Germinal center (tissue), 1 donor: ENCODE data around the gene RPL31.

ENCODE experiments used
- DNase-seq: peaks from one replicate; pipeline ENCODE4 v3.0.0; 2012; ENCODE audit warnings: mixed read lengths, low spot score

RPL31 gene

GRCh38 chr2:100975521-100975785 lies 26.6 kb upstream of the RPL31 start:
- DNase-seq: no peak

DNA sequence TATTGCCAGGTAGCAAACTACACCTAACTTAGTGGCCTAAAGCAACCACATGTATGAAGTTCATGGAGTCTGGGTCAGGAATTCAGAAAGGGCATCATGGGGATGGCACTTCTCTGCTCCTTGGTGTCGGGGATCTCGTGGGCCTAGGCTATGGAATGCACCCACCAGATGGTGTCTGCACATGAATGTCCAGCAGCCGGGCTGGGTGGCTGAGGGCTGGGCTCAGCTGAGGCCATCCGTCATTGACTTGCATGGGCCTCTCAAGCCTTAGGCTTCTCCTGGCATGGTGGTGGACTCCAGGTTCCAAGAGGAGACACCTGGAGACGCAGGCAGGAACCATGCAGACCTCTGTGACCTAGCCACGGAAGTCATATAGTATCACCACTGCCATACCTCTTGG lies 26.0 kb upstream of the RPL31 start:
- no peak for DNase-seq

GRCh38 chr2:100976645-100977391 lies 25.3 kb upstream of the RPL31 start:
- DNase-seq: peak; percentile 13

GRCh38 chr2:100977511-100977910 lies 24.6 kb upstream of the RPL31 start:
- DNase-seq: no peak

DNA sequence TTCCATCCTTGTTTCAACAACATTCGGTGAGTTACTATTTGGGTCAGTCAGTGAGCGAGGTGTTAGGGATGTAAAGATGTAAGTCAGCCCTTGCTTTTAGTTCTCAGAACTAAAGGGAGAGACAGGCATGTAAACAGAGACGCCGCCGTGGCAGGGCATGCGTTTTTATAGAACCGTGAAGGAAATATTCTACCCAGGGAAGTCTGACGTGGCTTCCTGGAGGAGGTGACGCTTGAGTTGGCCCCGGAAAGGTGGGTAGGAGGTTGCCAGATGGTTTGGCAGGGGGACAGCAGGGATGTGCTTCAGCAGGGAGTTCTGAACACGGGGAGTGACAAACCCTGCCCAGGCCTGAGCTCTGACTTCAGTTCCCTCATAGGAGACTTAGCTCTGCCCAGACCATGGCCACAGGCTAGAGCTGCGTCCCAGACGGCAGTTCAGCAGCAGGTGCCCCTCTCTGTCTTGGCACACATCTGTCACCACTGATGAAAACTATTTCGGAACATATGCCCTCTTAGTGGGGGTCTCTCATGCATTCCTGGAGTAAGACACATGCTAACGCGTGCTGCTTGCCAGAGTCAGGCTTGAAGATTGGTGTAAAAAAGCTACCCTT lies 23.4 kb upstream of the RPL31 start:
- no peak for DNase-seq

DNA sequence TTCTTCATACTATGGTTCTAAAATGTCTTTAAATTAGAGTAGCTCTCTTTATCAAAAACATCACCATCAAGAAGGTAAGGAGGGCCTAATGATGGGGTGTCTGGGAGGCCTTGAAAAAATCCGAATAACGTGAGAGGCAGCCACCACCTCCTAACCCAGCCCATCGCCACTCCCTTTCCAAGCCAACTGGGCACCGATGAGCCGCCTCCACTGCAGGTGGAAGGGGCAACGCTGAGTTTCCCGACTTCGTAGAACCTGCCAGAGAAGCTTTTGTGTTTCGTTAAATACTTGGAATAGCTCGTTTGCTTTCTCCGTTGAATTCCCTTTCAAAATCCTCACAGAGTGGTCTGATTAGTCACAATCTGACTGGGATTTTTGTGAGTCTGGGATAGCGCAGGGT lies 22.0 kb upstream of the RPL31 start:
- DNase-seq: no peak

GRCh38 chr2:100981011-100981410 lies 21.1 kb upstream of the RPL31 start:
- DNase-seq: no peak

- no peak for DNase-seq
These were observed 19.6 kb upstream of the RPL31 start for GRCh38 chr2:100982431-100982861.

DNA sequence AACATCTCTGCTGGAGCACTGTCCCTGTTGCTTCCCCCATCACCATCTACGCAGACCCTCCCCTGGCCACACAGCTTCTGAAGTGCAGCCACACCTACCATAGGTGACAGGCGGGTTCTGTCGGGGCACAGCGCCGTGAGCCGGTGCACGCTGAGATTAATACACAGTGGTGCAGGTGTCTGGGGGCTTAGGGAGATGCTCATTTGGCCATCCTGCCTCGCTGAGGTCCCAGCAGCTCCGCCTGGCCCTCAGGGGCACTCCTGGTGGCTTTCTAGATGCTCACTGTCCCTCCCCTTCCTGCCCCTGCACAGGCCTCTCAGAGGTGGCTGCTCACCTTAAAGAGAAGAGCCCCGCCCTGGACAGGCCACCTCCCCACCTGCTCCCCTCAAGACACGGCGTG lies 18.9 kb upstream of the RPL31 start:
- DNase-seq: no peak

DNA sequence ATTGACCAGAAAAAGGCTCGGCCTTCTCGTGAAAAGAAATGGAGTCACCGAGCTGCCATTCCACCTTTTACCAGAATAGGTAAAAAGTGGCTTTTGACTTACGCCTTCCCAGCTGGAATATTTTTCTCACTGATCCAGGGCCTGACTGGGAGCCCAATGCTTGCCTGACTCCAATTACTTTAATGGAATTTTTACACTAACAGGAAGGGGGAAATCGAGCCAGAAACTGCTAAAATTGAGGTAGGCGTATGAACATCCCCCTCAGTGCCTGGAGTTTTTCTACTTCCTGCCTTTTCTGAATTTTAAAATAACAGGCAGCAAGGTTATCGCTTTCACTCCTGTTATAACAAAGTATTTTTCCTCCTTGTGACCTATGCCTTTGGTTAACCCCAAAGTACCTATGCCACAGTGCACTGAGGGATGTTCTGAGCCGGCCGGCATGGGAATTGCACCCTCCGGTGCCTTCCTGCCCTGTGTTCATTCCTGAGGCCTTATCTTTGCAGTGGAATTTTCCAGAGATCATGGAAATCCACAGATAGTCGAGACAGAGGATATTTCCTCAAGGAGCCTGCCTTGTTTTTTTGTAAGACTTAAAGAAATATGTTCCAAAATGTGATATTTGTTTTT lies 18.3 kb upstream of the RPL31 start:
- no peak for DNase-seq

- DNase-seq: peak; percentile 74
These were observed 17.2 kb upstream of the RPL31 start for GRCh38 chr2:100984892-100985307.

GRCh38 chr2:100986157-100986556 lies 15.9 kb upstream of the RPL31 start:
- DNase-seq: no peak

GRCh38 chr2:100987536-100987935 lies 14.6 kb upstream of the RPL31 start:
- DNase-seq: no peak

DNA sequence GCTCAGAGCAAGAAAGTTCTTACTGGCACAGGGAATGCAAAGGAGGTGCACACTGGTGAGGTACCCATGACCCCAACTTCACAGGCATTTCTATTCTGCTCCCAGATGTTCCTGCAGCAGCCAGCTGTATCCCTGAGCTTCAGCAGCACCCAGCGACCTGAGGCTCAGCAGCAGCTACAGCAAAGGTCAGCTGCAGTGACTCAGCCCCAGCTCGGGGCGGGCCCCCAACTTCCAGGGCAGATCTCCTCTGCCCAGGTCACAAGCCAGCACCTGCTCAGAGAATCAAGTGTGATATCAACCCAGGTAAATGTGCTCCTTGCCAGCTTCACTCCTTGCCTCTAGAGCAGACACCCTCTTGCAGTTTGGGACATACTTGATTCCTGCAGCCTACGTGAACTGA lies 14.1 kb upstream of the RPL31 start:
- DNase-seq: no peak

- DNase-seq: no peak
These were observed 13.3 kb upstream of the RPL31 start for GRCh38 chr2:100988630-100989417.

- no peak for DNase-seq
These were observed 12.4 kb upstream of the RPL31 start for GRCh38 chr2:100989666-100990065.

DNA sequence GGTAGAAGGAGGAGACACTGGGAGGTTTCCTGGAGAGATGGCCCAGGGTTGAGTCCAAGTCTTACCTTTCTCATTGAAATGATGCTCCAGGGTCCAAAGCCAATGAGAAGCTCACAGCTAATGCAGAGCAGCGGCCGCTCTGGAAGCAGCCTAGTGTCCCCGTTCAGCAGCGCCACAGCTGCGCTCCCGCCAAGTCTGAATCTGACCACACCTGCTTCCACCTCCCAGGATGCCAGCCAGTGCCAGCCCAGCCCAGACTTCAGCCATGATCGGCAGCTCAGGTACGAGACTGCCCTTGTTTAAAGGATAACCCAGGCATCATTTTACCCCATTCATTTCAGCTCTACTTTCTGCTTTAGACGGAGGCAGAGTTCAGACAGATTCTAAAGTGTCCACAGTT lies 11.9 kb upstream of the RPL31 start:
- no peak for DNase-seq

GRCh38 chr2:100990650-100991403 lies 11.3 kb upstream of the RPL31 start:
- no peak for DNase-seq

DNA sequence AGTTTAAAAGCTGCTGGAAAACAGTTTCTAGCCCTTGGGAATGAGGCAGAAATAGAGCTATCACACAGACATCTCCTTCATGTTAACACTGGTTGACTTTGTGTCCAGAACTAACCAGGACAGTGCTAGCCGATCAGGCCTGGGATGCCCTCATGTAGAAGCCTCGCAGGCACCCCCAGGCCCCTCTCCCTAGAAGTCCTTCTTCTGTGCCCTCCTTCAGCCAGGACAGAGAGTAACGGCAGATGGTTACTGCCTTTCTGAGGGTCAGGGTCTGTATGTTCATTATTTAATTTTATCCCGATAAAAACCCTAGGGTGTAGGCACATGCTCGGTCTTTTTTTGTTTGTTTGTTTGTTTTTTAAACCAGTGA lies 10.7 kb upstream of the RPL31 start:
- no peak for DNase-seq

- DNase-seq: no peak
These were observed 9.8 kb upstream of the RPL31 start for GRCh38 chr2:100992262-100992661.

GRCh38 chr2:100993294-100993693 lies 8.8 kb upstream of the RPL31 start:
- no peak for DNase-seq
